ENCODE measurements around the gene ALDH4A1. TPM values are rescaled to one million over a fixed set of nuclear protein-coding genes. Genes with fewer than 3 reads are reported as not detected.

Gene ALDH4A1
- total and polyA plus RNA-seq, 9 of the 15 experiments (the other 6 are each of a cell fraction or from before 2014, with no cell fraction given) = 0.27 to 31.4 (median 16.6) TPM

DNA sequence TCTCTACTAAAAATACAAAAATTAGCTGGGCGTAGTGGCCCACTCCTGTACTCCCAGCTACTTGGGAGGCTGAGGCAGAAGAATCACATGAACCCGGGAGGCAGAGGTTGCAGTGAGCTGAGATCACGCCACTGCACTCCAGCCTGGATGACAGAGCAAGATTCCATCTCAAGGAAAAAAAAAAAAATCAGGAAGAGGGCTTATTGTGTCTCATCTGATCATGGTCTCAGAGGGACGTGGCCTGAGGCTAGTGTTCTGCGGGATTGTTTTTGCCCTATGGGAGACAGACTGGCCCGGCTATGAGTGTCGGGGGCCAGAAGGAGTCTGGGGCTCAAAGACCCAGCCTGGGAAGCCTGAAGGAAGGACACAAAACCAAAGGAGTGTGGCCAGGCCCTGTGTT lies 10.5 kb downstream of the ALDH4A1 start (continued):
- peak; percentile 69; the same call in 1 of the 2 replicates for TF ChIP-seq C11orf30 (IDR thresholded peaks at IDR 0.05; ENCODE audit: low read depth)
- peak; percentile 16; the same call in 1 of the 2 replicates for TF ChIP-seq CXXC5 (CRISPR knock-in tag; IDR thresholded peaks at IDR 0.05)

DNA sequence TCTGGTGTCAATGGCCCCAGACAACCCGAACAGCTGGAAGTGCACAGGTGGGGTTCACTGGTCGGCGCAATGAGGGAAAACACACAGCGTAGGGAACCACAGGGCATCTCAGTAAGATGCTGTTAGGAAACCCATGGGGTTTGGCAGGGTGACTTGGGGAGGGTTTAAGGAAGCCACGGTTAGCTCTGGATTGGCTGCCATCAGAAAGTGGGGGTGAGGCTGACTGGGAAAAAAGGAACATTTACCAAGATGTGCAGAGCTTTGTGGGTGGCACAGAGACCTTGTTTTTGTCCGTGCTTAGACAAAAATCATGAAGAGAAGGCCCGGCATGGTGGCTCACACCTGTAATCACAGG lies 11.0 kb downstream of the ALDH4A1 start:
- H3K79me2 ChIP-seq (ENCODE audit: control insufficient read depth, insufficient read depth, low read length) = 0 out of 3 replicates have a peak, but pooled peaks cover 2% of the 10 kb centered on the region
- BruUV-seq (replicated peaks) = no TSS peak
- H3K9me1 ChIP-seq (ENCODE audit: control insufficient read depth, insufficient read depth, low read length) = no peaks in the 10 kb centered on the region
- H3K4me1 ChIP-seq (replicated peaks in 1 of 2; ENCODE audit: control insufficient read depth in 2 of 2, insufficient read depth in 2 of 2, low read length in 2 of 2) = peaks cover 26 to 27% of the 10 kb centered on the region in 2 experiments
- no peaks in the 10 kb centered on the region for H3K9me3 ChIP-seq (replicated peaks; ENCODE audit: control insufficient read depth, insufficient read depth, low read depth, low read length)
- intact Hi-C loops (cut with micrococcal nuclease) (no loop called here), in situ Hi-C loops (cut with MboI) (no loop called here)
- ChIA-PET CTCF (ENCODE audit: low intra/inter-chr PET ratio) (interaction anchor here (1.4 kb wide), 1 partner anchor 15 kb away, joined by 5 read pairs; no protein-coding TSS in a partner anchor), POLR2A (interaction anchor here (0.6 to 1.3 kb wide), 3 partner anchors 9 to 269 kb away, joined by 3 to 4 read pairs (median 4); no protein-coding TSS in a partner anchor)
- H3K36me3 ChIP-seq (ENCODE audit: control insufficient read depth, insufficient read depth, low read length) = peaks cover 2% of the 10 kb centered on the region; the same call in 1 of the 3 replicates
- H3K27me3 ChIP-seq (ENCODE audit: control insufficient read depth in 2 of 2, insufficient read depth in 2 of 2, low read length in 2 of 2) = no peaks in the 10 kb centered on the region
- FAIRE-seq = no peak
- H3K9ac ChIP-seq (ENCODE audit: insufficient read depth in 1 of 2, low read depth in 2 of 2, low read length in 2 of 2) = no peak overlapping the region
- H2AFZ ChIP-seq (ENCODE audit: low read depth, low read length) = no peak overlapping the region
- WGBS (ENCODE audit: insufficient coverage, low coverage, missing lambda C conversion rate) = 76% methylated on average over 7 of the region's 7 CpGs
- DNase-seq (ENCODE audit: extremely low read depth in 1 of 4, low spot score in 3 of 4) = no peak
- H4K20me1 ChIP-seq (replicated peaks; ENCODE audit: control insufficient read depth, insufficient read depth, low read length) = peaks cover 10% of the 10 kb centered on the region
- no peak overlapping the region for H3K4me3 ChIP-seq
- no peak overlapping the region for H3K4me2 ChIP-seq (ENCODE audit: insufficient read depth, low read length)
- no peak overlapping the region for H3K27ac ChIP-seq (ENCODE audit: extremely low read depth, low read depth, low read length)
- no peak for ATAC-seq
- TF ChIP-seq NR2C2 (CRISPR knock-in tag; IDR thresholded peaks at IDR 0.05) (no peak), NR2C2 (tag; IDR thresholded peaks at IDR 0.05) (0 out of 2 replicates have a peak, but pooled peaks have one; percentile 37), ARID2 (IDR thresholded peaks at IDR 0.05) (no peak), ZNF589 (CRISPR knock-in tag; IDR thresholded peaks at IDR 0.05; ENCODE audit: low read depth) (0 out of 2 replicates have a peak, but pooled peaks have one; percentile 9), TFAP4 (CRISPR knock-in tag; IDR thresholded peaks at IDR 0.05; ENCODE audit: borderline replicate concordance) (peak; percentile 29; the same call in 1 of the 2 replicates)
